ENCODE measurements around the gene LETM1. TPM values are rescaled to one million over a fixed set of nuclear protein-coding genes. Genes with fewer than 3 reads are reported as not detected.

Gene LETM1
- polyA plus RNA-seq, 1 donor from 2014 or later, result 12.0 TPM

DNA sequence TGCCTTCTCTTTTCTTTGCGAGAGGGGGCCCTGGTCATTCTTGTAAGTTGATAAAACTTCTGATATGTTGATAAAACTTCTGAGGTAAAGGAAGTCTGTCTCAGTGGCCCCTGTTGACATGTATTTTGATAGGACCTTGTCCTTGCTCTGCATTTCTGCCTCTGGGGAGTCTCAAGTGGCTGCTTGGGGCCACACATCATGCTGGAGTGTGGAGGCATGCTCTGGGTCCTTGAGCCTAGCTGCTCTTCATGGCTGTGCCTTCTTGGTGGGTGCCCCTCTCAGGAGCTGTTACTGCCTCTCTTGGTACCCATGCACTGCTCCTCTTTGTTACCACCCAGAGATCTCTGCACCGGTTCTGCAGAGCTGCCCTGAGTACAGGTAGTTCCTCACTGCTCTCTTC, 29.5 kb upstream of the LETM1 start:
- peaks cover 5% of the 10 kb centered on the region for H3K36me3 Mint-ChIP-seq
- H3K27me3 Mint-ChIP-seq, result no peaks in the 10 kb centered on the region
- peaks cover 0 to 4% (median 0%) of the 10 kb centered on the region in 3 donors for H3K9me3 Mint-ChIP-seq
- no peak overlapping the region for H3K4me3 Mint-ChIP-seq
- H3K4me1 Mint-ChIP-seq, result peaks cover 17 to 30% (median 26%) of the 10 kb centered on the region in 3 donors
- H3K27ac Mint-ChIP-seq, result no peak overlapping the region

GRCh38 chr4:1883583-1883982, 27.6 kb upstream of the LETM1 start:
- Mint-ChIP-seq H3K36me3 (peaks cover 5% of the 10 kb centered on the region), H3K27me3 (no peaks in the 10 kb centered on the region), H3K27ac (peak overlapping the region in 1 of 3 donors; percentile 81), H3K4me1 (peaks cover 17 to 30% (median 23%) of the 10 kb centered on the region in 3 donors), H3K4me3 (no peak overlapping the region), H3K9me3 (peaks cover 0 to 4% (median 0%) of the 10 kb centered on the region in 3 donors)

- Mint-ChIP-seq H3K27ac (peak overlapping the region in 1 of 3 donors; percentile 42), H3K27me3 (no peaks in the 10 kb centered on the region), H3K36me3 (peaks cover 5% of the 10 kb centered on the region), H3K4me3 (no peak overlapping the region), H3K9me3 (peaks cover 0 to 4% (median 0%) of the 10 kb centered on the region in 3 donors), H3K4me1 (peaks cover 16 to 29% (median 21%) of the 10 kb centered on the region in 3 donors)
Observed at GRCh38 chr4:1882850-1883271, 26.9 kb upstream of the LETM1 start.

DNA sequence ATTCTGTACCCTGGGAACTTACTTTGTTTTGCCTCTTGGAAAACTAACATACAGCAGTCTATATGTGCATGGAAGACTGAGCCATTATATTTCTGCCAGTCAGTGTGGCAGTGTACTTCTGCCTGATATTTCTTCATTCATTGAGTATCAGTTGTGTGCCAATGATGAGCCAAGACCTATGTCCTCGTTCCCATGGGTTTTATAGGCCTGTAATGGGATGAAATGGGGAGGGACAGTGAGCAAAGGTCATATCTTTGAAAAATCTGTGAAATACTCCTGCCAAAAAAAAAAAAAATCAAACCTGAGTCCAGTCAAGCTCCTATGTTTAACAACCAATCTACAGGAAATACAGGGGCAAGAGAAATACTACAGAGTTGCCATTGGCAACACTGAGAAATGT, 24.4 kb upstream of the LETM1 start:
- Mint-ChIP-seq H3K4me3 (peak overlapping the region in 1 of 4 donors; percentile 51), H3K9me3 (no peaks in the 10 kb centered on the region), H3K27ac (no peak overlapping the region), H3K4me1 (peaks cover 14 to 16% (median 14%) of the 10 kb centered on the region in 3 donors), H3K27me3 (no peaks in the 10 kb centered on the region), H3K36me3 (peaks cover 5% of the 10 kb centered on the region)

- no peak overlapping the region for H3K27ac Mint-ChIP-seq
- H3K4me3 Mint-ChIP-seq, result no peak overlapping the region
Observed at GRCh38 chr4:1879485-1879884, 23.5 kb upstream of the LETM1 start.

GRCh38 chr4:1874201-1874600, 18.2 kb upstream of the LETM1 start:
- Mint-ChIP-seq H3K4me3 (peak overlapping the region in 3 of 4 donors; percentile 69 to 86 (median 75)), H3K4me1 (peaks cover 22 to 38% (median 26%) of the 10 kb centered on the region in 3 donors), H3K27ac (peak overlapping the region in 1 of 3 donors; percentile 90), H3K27me3 (no peaks in the 10 kb centered on the region), H3K36me3 (peaks cover 2% of the 10 kb centered on the region), H3K9me3 (no peaks in the 10 kb centered on the region)

More at GRCh38 chr4:1879485-1879884, 23.5 kb upstream of the LETM1 start:
- Mint-ChIP-seq H3K36me3 (peaks cover 7% of the 10 kb centered on the region), H3K27me3 (no peaks in the 10 kb centered on the region), H3K4me1 (peaks cover 14 to 16% (median 16%) of the 10 kb centered on the region in 3 donors), H3K9me3 (no peaks in the 10 kb centered on the region)

GRCh38 chr4:1873776-1874175, 17.8 kb upstream of the LETM1 start:
- H3K36me3 Mint-ChIP-seq, result peaks cover 2% of the 10 kb centered on the region
- H3K4me3 Mint-ChIP-seq, result peak overlapping the region in 3 of 4 donors; percentile 69 to 86 (median 75)
- peaks cover 21 to 38% (median 26%) of the 10 kb centered on the region in 3 donors for H3K4me1 Mint-ChIP-seq
- H3K9me3 Mint-ChIP-seq, result no peaks in the 10 kb centered on the region
- H3K27ac Mint-ChIP-seq, result peak overlapping the region in 2 of 3 donors; percentile 36 to 90
- no peaks in the 10 kb centered on the region for H3K27me3 Mint-ChIP-seq

GRCh38 chr4:1873291-1873690, 17.3 kb upstream of the LETM1 start:
- peaks cover 23 to 38% (median 26%) of the 10 kb centered on the region in 3 donors for H3K4me1 Mint-ChIP-seq
- H3K27ac Mint-ChIP-seq, result peak overlapping the region; percentile 36 to 90 (median 71)
- no peaks in the 10 kb centered on the region for H3K9me3 Mint-ChIP-seq
- no peaks in the 10 kb centered on the region for H3K27me3 Mint-ChIP-seq
- peak overlapping the region in 2 of 4 donors; percentile 75 to 86 for H3K4me3 Mint-ChIP-seq
- peaks cover 2% of the 10 kb centered on the region for H3K36me3 Mint-ChIP-seq

- H3K27ac Mint-ChIP-seq, result peak overlapping the region; percentile 71 to 95 (median 90)
- H3K36me3 Mint-ChIP-seq, result peaks cover 2% of the 10 kb centered on the region
- peaks cover 23 to 38% (median 26%) of the 10 kb centered on the region in 3 donors for H3K4me1 Mint-ChIP-seq
- H3K27me3 Mint-ChIP-seq, result no peaks in the 10 kb centered on the region
- peak overlapping the region; percentile 83 to 93 (median 89) for H3K4me3 Mint-ChIP-seq
- no peaks in the 10 kb centered on the region for H3K9me3 Mint-ChIP-seq
Observed at GRCh38 chr4:1872870-1873269, 16.9 kb upstream of the LETM1 start.

GRCh38 chr4:1871471-1872021, 15.6 kb upstream of the LETM1 start:
- H3K4me3 Mint-ChIP-seq, result peak overlapping the region in 1 of 4 donors; percentile 38

DNA sequence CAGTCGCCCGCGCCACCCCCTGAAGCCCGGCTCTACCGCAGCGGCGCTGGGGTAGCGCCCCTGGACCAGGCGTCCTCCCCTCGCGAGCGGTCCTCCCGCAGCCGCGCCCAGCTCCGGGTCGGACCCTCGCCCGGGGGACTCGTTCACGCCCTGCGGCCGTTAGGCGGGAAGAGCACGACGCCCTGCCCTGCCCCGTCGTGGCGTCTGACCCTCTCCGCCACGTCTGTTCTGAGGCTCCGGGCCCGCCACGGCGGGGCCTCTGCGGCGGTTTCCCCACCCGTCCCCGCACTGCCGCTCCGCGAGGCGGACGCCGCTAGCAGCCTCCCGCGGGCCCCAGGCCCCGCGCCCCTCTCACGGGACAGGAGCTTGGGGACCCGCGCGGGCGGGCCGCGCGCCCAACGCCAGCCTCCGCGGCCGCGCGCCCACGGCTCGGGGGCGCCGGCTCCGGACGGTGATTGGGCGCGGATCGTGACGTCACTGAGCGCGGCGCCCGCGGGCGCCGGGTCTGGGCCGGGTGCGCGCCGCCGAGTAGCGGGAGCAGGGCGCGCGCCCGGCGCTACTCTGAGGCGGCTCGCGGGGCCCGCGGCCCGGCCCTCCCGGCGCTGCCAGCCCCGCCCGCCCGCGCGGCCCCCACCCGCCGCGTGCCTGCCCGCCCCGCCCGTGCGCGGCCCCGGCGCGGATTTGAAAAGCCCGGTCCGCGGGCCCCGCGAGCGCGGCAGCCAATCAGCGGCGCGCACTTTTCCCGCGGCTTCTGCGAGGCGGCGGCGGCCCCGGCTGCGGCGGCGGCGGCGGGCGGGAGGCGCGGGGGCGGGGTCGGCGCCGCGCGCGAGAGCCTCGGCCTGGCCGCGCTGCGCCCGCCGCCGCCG, 14.9 kb upstream of the LETM1 start, which contains the start of gene NSD2:
Gene NSD2 (plus strand): TSS at position 816 of the 866 bp plus-strand sequence. CDS start 29,262 bp downstream, outside the sequence.
- H3K4me3 Mint-ChIP-seq, result peak within 1 kb of the TSS; percentile 85 to 94 (median 91)
- H3K27ac Mint-ChIP-seq, result peak within 1 kb of the TSS; percentile 95 to 99 (median 96)
- no peaks in the 10 kb centered on the region for H3K9me3 Mint-ChIP-seq
- H3K4me1 Mint-ChIP-seq, result peaks cover 19 to 32% (median 21%) of the 10 kb centered on the region in 3 donors
- H3K27me3 Mint-ChIP-seq, result no peaks in the 10 kb centered on the region
- H3K36me3 Mint-ChIP-seq, result peaks cover 2% of the 10 kb centered on the region

More at GRCh38 chr4:1871471-1872021, 15.6 kb upstream of the LETM1 start:
- Mint-ChIP-seq H3K9me3 (no peaks in the 10 kb centered on the region), H3K27me3 (no peaks in the 10 kb centered on the region), H3K4me1 (peaks cover 19 to 32% (median 23%) of the 10 kb centered on the region in 3 donors), H3K27ac (no peak overlapping the region), H3K36me3 (peaks cover 2% of the 10 kb centered on the region)

DNA sequence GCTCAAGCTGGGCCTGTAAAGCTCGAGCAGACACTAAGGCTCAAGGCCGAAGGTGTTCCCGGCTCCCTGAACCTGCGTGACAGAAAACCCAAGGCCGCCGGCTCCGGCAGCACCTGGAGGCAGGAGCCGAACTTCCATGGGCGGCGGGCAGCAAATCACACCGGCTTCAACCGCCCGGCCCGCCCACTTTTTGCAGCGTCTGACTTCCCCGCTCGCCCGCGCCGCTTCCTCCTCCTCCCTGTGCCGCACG, 14.3 kb upstream of the LETM1 start:
- Mint-ChIP-seq H3K4me3 (peak overlapping the region; percentile 85 to 94 (median 90)), H3K27ac (peak overlapping the region; percentile 79 to 99 (median 96)), H3K36me3 (peaks cover 2% of the 10 kb centered on the region), H3K4me1 (peaks cover 19 to 32% (median 21%) of the 10 kb centered on the region in 3 donors), H3K9me3 (no peaks in the 10 kb centered on the region), H3K27me3 (no peaks in the 10 kb centered on the region)

- Mint-ChIP-seq H3K4me3 (peak overlapping the region; percentile 85 to 94 (median 90)), H3K9me3 (no peaks in the 10 kb centered on the region), H3K36me3 (peaks cover 2% of the 10 kb centered on the region), H3K27me3 (no peaks in the 10 kb centered on the region), H3K27ac (peak overlapping the region; percentile 79 to 99 (median 96)), H3K4me1 (peaks cover 19 to 31% (median 21%) of the 10 kb centered on the region in 3 donors)
Observed at GRCh38 chr4:1869530-1870327, 13.8 kb upstream of the LETM1 start.

DNA sequence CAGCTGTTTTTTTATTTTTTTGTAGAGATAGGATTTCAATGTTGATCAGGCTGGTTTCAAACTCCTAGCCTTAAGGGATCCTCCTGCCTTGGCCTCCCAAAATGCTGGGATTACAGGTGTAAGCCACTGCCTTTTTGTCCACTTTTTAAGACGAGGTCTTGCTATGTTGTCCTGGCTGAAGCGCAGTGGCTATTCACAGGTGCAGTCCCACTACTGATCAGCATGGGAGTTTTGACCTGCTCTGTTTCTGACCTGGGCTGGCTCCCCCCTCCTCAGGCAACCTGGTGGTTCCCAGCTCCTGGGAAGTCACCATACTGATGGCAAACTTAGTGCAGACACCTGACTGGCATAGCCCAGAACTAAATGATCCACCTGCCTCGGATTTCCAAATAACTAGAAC, 13.0 kb upstream of the LETM1 start:
- H3K4me1 Mint-ChIP-seq, result peaks cover 13 to 23% (median 15%) of the 10 kb centered on the region in 3 donors
- H3K36me3 Mint-ChIP-seq, result no peaks in the 10 kb centered on the region
- H3K4me3 Mint-ChIP-seq, result peak overlapping the region in 1 of 4 donors; percentile 90
- no peaks in the 10 kb centered on the region for H3K9me3 Mint-ChIP-seq
- H3K27me3 Mint-ChIP-seq, result no peaks in the 10 kb centered on the region
- H3K27ac Mint-ChIP-seq, result peak overlapping the region; percentile 31 to 99 (median 50)
